GM19324 (cell line): ENCODE data around the gene GSDME.
"Not testable (repeated sequence)": the region's sequence is repeated elsewhere in the genome, so short reads cannot be mapped to it uniquely, and the experiment has no call there.

Experiments
- ATAC-seq: cut with Tn5 transposase; IDR thresholded peaks from one replicate; pipeline ENCODE4 v1.9.1; 2021; ENCODE audit warnings: mild to moderate bottlenecking, moderate library complexity; ENCODE audit not compliant: unreplicated experiment, low FRiP score

GSDME gene

GRCh38 chr7:24757353-24758275, at the start of gene GSDME:
Gene GSDME (minus strand): TSS chr7:24757464. CDS start chr7:24749774, 7,690 bp downstream.
- ATAC-seq: peak; percentile 72

- ATAC-seq: no peak
Measured at GRCh38 chr7:24802300-24802699, 45.0 kb upstream of the GSDME start.

- no peak for ATAC-seq
Measured at GRCh38 chr7:24801883-24802282, 44.6 kb upstream of the GSDME start.

GRCh38 chr7:24800667-24801066, 43.4 kb upstream of the GSDME start:
- ATAC-seq: no peak

DNA sequence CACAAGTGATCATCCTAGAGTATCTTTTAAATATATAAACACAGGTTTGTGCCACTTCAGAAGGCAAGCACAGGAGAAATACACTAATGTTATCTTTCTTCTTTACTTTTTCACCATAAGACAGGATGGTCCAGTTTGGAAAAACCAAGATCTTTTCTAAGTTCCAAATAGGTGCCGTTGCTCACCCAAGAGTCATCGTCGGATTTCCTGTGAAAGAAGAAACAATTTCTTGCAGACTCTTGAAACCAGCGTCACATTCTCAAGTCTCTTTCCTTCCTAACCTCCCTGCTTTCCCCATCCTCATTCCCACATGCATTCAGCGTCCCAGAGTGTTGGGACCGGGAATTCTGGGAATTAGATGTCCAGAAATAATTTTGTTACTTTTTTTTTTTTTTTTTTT, 42.8 kb upstream of the GSDME start:
- no peak for ATAC-seq

DNA sequence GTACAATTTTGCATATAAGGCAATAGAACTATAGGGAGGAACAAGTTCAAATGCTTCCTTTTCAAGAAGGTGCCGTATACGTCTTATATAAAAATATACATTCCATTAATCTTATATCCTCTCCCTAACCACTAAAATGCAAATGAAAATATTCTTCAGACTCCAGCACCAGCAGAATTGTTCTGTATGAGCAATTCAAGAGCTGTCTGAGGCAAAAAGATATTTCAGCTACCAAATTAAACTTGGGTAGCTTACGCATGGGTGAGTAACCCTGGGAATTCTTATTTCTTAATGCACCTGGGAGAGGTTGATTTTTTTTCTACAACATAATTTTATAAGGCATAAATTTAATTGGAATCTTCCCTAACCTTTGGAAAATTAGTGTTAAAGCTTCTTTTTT, 42.2 kb upstream of the GSDME start:
- no peak for ATAC-seq

- ATAC-seq: no peak
Measured at GRCh38 chr7:24798261-24798660, 41.0 kb upstream of the GSDME start.

- no peak for ATAC-seq
Measured at GRCh38 chr7:24797270-24797669, 40.0 kb upstream of the GSDME start.

DNA sequence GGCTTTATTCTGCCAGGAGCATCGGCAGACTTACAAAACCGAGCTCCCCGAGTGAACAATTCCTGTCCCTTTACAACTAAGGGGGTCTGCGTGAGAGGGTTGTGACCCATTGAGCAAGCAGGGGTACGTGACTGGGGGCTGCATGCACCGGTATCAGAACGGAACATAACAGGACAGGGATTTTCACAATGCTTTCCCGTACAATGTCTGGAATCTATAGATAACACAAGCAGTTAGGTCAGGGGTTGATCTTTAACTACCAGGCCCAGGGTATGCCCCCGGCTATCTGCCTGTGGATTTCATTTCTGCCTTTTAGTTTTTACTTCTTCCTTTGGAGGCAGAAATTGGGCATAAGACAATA, 38.1 kb upstream of the GSDME start:
- ATAC-seq: no peak

- not testable (repeated sequence) for ATAC-seq
Measured at GRCh38 chr7:24794751-24795406, 37.6 kb upstream of the GSDME start.

DNA sequence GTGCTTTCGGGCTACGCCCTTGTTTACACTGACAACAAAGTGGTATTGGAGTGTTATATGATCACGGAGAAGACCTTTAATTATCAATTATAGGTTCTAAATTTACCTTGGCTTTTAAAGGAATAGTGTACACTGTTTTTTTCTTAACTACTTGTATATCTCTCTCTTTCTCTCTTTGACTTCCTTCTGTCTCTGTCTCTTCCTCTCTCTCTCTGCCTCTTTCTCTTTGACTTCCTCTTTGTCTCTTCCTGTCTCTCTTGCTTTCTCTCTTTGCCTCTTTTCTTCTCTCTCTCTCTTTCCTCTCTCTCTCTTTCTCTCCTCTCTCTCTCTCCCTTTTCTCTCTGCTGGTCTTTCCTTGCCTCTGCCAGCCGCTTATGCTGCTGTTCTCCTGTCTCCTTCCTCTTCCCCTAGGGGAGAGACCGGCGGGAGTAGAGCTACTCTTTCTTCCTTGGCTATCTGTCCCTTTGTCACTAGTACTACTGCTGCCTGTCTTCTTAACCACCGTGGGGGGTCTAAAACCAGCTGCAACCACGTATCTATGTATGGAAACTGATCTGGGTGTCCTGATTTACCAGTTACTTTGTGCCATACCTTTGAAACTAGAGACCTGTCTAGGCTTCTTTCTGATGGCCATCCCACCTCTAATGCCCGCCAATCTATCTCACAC, 36.9 kb upstream of the GSDME start:
- ATAC-seq: no peak

- no peak for ATAC-seq
Measured at GRCh38 chr7:24788961-24789576, 31.8 kb upstream of the GSDME start.

- no peak for ATAC-seq
Measured at GRCh38 chr7:24788075-24788474, 30.8 kb upstream of the GSDME start.

DNA sequence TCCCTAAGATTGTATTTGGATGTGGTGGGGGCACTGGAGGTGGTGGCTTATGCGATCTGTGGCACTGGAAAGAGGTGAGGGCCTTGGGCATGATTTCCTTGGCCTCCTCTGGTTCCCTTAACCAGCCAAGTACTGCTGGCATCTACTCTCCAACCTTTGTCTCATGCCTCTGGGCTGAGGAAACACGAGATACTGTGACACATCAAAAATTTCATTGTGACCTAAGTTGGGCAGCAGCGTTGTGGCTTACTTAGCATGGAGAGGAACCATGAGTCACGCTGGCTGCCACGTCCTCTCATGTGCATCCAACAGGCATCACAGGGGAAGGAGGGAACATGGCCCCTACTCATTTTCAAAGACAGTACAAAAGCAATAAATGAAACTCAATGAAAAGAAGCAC, 29.7 kb upstream of the GSDME start:
- no peak for ATAC-seq

DNA sequence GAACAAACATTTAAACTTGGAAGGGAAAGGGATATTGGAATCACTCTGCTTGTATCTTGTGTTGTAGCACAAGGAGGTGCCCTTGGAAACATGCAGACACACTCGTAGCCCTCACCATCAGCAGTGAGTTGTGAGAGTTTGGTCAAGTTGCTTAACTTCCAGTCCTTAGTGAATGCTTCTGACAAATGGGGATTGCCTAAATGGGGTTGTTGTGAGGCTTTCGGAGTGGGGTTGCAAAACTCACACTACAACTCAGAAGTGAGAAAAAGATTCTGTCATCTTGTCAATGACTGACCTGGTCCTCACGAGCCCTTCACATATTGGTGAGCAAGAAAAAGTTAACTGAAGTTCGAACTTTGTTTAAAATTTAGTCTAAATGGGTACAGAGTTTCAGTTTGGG, 29.0 kb upstream of the GSDME start:
- ATAC-seq: no peak

GRCh38 chr7:24784277-24784676, 27.0 kb upstream of the GSDME start:
- no peak for ATAC-seq

DNA sequence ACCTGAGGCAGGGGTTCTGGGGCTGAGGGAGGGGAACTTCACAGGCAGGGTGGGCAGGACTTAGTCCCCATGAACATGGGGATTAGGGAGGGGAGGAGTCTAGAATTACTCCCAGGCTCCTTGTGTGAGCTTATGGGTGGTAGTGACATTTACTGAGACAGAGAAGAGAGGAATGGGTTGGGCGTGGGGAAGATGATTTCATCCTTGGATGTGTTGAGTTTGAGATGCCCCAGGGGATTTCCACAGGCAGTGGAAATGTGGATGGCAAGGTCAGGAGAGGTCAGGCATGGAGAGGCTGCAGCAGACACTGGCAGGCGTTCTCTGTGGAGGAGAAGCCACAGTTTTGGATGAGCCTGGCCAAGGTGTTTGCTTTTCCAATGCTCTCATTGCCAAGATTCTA, 26.4 kb upstream of the GSDME start:
- ATAC-seq: no peak

DNA sequence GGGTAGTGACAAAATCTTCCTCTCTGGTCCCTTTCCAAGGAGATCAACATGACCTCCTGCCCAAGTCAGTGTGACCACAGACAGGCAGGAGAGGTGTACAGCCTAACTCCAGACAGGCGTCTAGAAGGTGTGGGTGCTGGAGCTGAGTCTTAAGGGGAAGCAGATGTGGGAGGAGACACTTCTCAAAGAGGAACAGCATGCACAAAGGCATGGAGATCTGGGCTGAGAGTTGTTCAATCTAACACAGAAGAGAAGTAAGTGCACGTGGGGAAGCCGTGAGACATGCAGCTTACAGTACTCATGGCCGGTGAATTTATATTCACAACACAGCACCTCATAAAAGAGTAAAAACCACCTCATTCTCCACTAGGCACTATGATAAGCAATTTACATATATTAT, 23.8 kb upstream of the GSDME start:
- ATAC-seq: no peak

- no peak for ATAC-seq
Measured at GRCh38 chr7:24779283-24779655, 22.0 kb upstream of the GSDME start.

- no peak for ATAC-seq
Measured at GRCh38 chr7:24778543-24779282, 21.4 kb upstream of the GSDME start.
